ENCODE data around the gene CCDC82. TPM values are rescaled to one million over a fixed set of nuclear protein-coding genes. Genes with fewer than 3 reads are reported as not detected.

The CCDC82 gene
- total and polyA plus RNA-seq, 2 donors (not counting 1 experiment from before 2014, with no cell fraction given) = 12.9 to 34.1 TPM

- POLR2A ChIA-PET = no interaction called here
- DNase-seq = no peak
Measured at GRCh38 chr11:96384156-96384555, 5.6 kb downstream of the CCDC82 start.

GRCh38 chr11:96376796-96377195, 12.9 kb downstream of the CCDC82 start:
- ChIA-PET CTCF (no interaction called here), POLR2A (no interaction called here)
- H3K36me3 ChIP-seq (replicated peaks in 1 of 2; ENCODE audit: control extremely low read depth in 1 of 2, control insufficient read depth in 1 of 2, extremely low read depth in 1 of 2, insufficient read depth in 2 of 2, low read length in 1 of 2) = peaks cover 10 to 19% of the 10 kb centered on the region in 2 experiments
- no peak overlapping the region for H3K27ac Mint-ChIP-seq
- H3K4me2 ChIP-seq (replicated peaks; ENCODE audit: low read depth, low read length, poor library complexity, severe bottlenecking) = no peak overlapping the region
- H3K4me1 Mint-ChIP-seq = no peaks in the 10 kb centered on the region
- no peaks in the 10 kb centered on the region for H4K20me1 ChIP-seq (ENCODE audit: control insufficient read depth, insufficient read depth, low read length, poor library complexity, severe bottlenecking)
- no peak overlapping the region for H3K27ac ChIP-seq (ENCODE audit: low read length in 2 of 2)
- no peak overlapping the region for H2AFZ ChIP-seq (ENCODE audit: insufficient read depth, low read depth, low read length, poor library complexity, severe bottlenecking)
- DNase-seq = no peak
- WGBS (ENCODE audit: insufficient coverage) = no CpG with 5 or more reads among the region's 1 CpG
- no peak overlapping the region for H3K4me3 Mint-ChIP-seq
- TF ChIP-seq CTCF (IDR thresholded peaks at IDR 0.05) (no peak), EZH2 (IDR thresholded peaks at IDR 0.05; ENCODE audit: borderline replicate concordance, insufficient read depth, low read depth, low read length, poor library complexity, severe bottlenecking) (no peak)
- no peaks in the 10 kb centered on the region for H3K4me1 ChIP-seq (ENCODE audit: control insufficient read depth in 2 of 2, insufficient read depth in 2 of 2, low read length in 2 of 2)
- no peaks in the 10 kb centered on the region for H3K9me3 Mint-ChIP-seq (ENCODE audit: insufficient read depth)
- H3K27me3 Mint-ChIP-seq = no peaks in the 10 kb centered on the region
- H3K79me2 ChIP-seq (ENCODE audit: control insufficient read depth, insufficient read depth, low read length) = peaks cover 5% of the 10 kb centered on the region
- ATAC-seq (ENCODE audit: low read depth) = no peak
- H3K9ac ChIP-seq (ENCODE audit: low read length) = no peak overlapping the region
- no peaks in the 10 kb centered on the region for H3K27me3 ChIP-seq (replicated peaks in 1 of 4; ENCODE audit: control extremely low read depth in 1 of 4, control insufficient read depth in 3 of 4, insufficient read depth in 4 of 4, low read length in 3 of 4)
- no peak overlapping the region for H3K4me3 ChIP-seq (ENCODE audit: control extremely low read depth in 1 of 5, extremely low read depth in 1 of 5, insufficient read depth in 1 of 5, low read depth in 2 of 5, low read length in 4 of 5)
- H3K9me3 ChIP-seq (ENCODE audit: control extremely low read depth in 1 of 3, control insufficient read depth in 2 of 3, insufficient read depth in 1 of 3, low read length in 2 of 3) = no peaks in the 10 kb centered on the region
- intact Hi-C loops (cut with micrococcal nuclease) = no loop called here

More at GRCh38 chr11:96384156-96384555, 5.6 kb downstream of the CCDC82 start:
- intact Hi-C loops (cut with micrococcal nuclease) = no loop called here
- Mint-ChIP-seq H3K27me3 (no peaks in the 10 kb centered on the region), H3K4me3 (no peak overlapping the region), H3K27ac (no peak overlapping the region), H3K9me3 (ENCODE audit: insufficient read depth) (no peaks in the 10 kb centered on the region), H3K4me1 (peaks cover 13% of the 10 kb centered on the region)
- no peak for TF ChIP-seq EZH2 (IDR thresholded peaks at IDR 0.05; ENCODE audit: borderline replicate concordance, insufficient read depth, low read depth, low read length, poor library complexity, severe bottlenecking)
- no peak for TF ChIP-seq CTCF (IDR thresholded peaks at IDR 0.05)
- Histone ChIP-seq H4K20me1 (ENCODE audit: control insufficient read depth, insufficient read depth, low read length, poor library complexity, severe bottlenecking) (no peaks in the 10 kb centered on the region), H3K4me1 (ENCODE audit: control insufficient read depth in 2 of 2, insufficient read depth in 2 of 2, low read length in 2 of 2) (peaks cover 7% of the 10 kb centered on the region in 2 donors), H3K9me3 (ENCODE audit: control extremely low read depth in 1 of 3, control insufficient read depth in 2 of 3, insufficient read depth in 1 of 3, low read length in 2 of 3) (no peaks in the 10 kb centered on the region), H2AFZ (ENCODE audit: insufficient read depth, low read depth, low read length, poor library complexity, severe bottlenecking) (no peak overlapping the region), H3K79me2 (ENCODE audit: control insufficient read depth, insufficient read depth, low read length) (peaks cover 37% of the 10 kb centered on the region), H3K9ac (ENCODE audit: low read length) (no peak overlapping the region), H3K36me3 (replicated peaks in 1 of 2; ENCODE audit: control extremely low read depth in 1 of 2, control insufficient read depth in 1 of 2, extremely low read depth in 1 of 2, insufficient read depth in 2 of 2, low read length in 1 of 2) (peaks cover 12 to 24% of the 10 kb centered on the region in 2 experiments), H3K4me3 (ENCODE audit: control extremely low read depth in 1 of 5, extremely low read depth in 1 of 5, insufficient read depth in 1 of 5, low read depth in 2 of 5, low read length in 4 of 5) (no peak overlapping the region), H3K27me3 (replicated peaks in 1 of 4; ENCODE audit: control extremely low read depth in 1 of 4, control insufficient read depth in 3 of 4, insufficient read depth in 4 of 4, low read length in 3 of 4) (no peaks in the 10 kb centered on the region), H3K4me2 (replicated peaks; ENCODE audit: low read depth, low read length, poor library complexity, severe bottlenecking) (no peak overlapping the region), H3K27ac (ENCODE audit: low read length in 2 of 2) (no peak overlapping the region)
- WGBS (ENCODE audit: insufficient coverage) = no CpG with 5 or more reads among the region's 3 CpGs
- CTCF ChIA-PET = interaction anchor here (0.8 to 0.9 kb wide), 2 partner anchors 10 to 13 kb away, joined by 3 read pairs; no protein-coding TSS in a partner anchor
- ATAC-seq (ENCODE audit: low read depth) = no peak

All from B cell (primary cell).